Skin of body (tissue), 2 donors: ENCODE results near the gene ZNF768. TPM values are rescaled to one million over a fixed set of nuclear protein-coding genes. Genes with fewer than 3 reads are reported as not detected.
"Not testable (repeated sequence)": the region's sequence is repeated elsewhere in the genome, so short reads cannot be mapped to it uniquely, and the experiment has no call there.

ENCODE experiments used
- DNase-seq: peaks from one replicate; lab custom pipeline; 2025; lab: John Stamatoyannopoulos, UW
- total RNA-seq: library from RNA; depleted of rRNA; stranded (reverse); fragments of >200 nt; gene quantifications from one replicate; pipeline ENCODE4 v1.2.3, GENCODE V29; 2014

ZNF768 gene
- total RNA-seq, 1 donor from 2014 or later, result 11.2 TPM

DNA sequence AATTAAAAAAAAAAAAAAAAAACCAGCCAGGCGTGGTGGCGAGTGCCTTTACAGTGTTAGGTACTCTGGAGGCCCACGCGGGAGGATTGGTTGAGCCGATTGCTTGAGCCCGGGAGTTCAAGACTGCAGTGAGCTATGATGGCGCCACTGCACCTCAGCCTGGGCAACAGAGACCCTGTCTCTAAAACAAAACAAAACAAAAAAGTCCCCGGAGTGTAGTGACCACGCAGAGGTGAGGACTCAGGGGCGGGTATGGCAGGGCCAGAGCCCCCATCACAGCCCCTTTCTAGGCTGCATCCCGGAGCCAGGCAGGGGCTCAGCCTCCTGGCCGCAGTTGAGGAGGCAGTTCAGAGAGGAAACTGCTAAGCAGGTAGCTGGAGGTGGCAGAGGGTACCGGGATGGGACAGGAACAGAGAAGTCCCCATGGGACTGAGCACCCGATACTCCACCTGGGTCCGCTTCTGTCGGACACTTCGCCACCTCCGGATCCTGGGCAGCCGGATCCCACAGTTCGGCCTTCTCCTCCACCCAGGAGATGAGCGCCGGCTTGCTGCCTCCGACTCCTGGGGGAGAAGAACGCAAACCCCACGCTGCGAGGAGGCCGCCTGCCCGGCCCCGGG, 7.5 kb upstream of the ZNF768 start:
- no peak for DNase-seq

DNA sequence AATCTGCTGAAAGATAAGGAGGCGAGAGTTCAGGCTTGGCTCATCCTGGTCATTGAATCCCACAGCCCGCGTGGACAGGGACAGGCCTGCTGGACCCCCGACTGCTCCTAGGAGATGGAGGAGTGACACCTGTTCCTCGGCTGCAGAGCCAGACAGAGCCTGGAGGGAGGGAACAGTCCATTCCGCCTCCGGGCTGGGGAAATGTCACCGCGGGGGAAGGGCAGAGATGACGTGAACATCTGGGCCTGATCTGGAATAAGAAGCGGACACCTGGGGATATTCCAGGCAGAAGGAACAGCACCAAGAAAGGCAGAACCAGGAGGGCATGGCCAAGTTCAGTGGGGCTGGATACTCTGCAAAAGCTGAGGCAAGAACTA, 6.8 kb upstream of the ZNF768 start:
- DNase-seq, result no peak

DNA sequence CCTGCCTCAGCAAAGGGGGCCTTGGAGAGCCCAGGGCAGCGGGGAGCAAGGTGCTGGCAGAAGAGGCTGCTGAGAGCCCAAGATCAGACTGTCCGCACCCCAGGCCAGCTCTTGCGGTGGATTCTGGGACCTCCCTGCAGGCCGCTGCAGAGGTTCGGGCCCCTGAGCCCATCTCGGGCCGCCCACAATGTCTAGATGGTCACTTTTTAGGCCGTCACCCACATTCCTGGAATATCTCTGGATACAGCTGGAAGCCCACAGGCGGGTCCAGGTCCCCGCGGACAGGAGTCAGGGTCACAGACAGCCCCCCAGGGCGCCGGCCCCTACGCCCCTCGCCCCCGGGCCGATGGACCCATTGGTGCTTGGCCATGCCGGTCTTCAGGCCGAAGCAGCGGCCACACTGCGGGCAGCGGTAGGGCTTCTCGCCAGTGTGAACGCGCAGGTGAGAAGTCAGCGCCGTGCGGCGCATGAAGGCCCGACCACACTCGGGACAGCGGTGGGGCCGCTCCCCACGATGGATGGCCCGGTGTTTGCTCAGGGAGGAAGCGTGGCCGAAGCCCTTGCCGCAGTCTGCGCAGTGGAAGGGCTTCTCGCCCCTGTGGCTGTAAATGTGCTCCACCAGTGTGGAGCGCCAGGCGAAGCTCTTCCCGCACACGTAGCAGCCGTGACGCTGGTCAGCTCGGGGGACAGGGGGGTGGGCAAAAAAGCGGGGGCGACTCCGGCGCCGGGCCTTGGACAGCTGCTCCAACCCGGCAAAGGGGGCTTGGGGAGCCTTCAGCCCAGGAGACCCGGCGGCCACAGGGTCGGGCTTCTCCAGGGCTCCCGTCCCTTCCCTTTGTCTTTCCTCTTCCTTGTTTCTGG, 6.1 kb upstream of the ZNF768 start:
- no peak for DNase-seq

DNA sequence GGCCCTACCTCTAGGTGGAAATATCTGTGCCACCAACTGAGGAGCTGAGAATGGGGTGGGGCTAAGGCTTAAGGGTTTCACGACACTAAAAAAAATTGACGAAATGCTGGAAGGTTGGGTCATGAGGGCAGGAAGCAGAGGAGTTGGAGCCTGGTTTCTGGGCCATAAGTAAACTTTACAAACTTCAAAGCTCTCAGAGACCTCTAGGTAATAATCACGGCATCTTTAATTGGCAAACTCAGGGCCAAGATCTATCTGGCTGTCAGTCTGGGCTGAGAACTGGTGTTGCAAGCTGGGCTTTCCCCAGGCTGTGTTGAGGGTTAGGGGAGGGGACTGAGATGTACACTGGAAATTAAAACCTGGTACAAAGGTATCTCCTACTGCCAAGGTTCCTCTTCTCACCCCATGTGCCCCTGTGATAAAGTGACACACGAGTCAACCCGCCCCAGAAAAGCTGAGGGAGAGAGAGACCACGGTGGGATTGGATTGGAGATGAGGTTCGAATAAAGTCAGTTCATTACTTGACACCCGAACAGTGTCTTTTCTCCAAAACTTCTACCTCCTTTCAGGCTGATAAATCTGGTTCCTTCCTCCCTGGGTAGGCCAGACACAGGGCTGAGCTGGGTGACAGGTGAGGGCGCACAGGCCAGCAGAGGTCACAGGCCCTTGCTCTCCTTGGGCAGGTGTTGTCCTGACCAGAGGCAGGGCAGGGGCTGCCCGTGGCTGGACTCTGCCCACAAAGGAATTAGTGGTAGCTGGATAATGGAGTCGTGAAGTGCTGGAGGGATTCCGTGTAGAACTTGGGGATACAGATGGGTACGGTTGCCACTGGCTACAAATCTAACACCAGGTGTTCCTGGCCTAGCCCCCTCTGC, 4.0 kb upstream of the ZNF768 start:
- DNase-seq, result no peak

DNA sequence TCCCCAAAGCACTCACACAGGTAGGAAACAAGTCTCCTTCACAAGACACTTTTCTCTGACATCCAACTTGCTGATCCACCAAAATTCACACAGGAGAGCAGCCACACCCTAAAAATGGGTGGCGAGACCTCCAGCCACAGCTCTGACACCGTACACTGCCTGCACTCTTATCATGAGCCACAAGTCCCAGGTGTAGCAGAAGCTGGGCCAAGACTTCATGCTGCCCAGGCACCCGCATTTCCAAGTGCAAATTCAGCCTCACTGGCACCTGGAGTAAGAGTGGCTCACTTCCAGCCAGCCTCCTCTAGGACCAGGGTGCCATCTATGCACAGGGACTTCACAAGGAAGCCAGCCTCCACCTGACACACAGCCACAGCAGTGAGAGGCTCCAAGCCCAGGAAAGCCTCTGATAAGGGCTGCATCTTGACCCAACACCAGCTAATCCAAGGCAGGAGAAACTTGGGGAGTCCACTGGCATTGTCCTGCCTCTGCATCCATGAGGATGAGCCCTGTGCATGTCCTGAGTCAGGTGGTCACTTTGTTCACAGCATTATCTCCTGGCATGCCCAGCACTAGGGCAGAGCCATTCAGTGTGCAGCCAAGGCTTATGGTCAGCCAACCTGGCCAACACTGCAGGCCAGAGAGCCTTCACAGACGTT, 2.6 kb upstream of the ZNF768 start:
- no peak for DNase-seq

DNA sequence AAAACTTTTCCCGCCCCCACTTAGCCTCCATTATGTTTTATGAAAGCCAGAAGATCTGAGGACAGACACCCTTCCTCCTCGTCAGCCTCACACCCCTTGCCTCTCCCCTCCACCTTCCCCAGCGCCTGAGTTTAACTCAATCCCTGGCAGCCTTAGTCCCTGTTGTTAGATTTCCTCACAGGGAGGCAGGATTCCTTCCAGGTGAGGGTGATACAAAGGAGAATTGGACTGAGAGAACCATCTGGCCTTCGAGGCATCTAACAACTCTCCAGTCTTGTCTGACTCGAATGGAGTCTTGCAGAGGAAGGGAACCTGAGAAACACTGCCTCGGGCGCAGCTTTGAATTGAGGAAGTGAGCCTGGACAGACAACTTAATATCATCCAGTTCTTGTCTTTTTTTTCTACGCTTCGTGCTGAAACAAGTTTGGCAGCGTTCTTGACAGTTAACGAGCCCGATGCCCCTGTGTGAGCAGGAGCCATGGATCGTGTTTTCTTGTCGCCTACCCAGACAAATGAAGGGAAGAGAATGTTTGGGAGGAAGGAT, 1.3 kb upstream of the ZNF768 start:
- peak; percentile 77 for DNase-seq

DNA sequence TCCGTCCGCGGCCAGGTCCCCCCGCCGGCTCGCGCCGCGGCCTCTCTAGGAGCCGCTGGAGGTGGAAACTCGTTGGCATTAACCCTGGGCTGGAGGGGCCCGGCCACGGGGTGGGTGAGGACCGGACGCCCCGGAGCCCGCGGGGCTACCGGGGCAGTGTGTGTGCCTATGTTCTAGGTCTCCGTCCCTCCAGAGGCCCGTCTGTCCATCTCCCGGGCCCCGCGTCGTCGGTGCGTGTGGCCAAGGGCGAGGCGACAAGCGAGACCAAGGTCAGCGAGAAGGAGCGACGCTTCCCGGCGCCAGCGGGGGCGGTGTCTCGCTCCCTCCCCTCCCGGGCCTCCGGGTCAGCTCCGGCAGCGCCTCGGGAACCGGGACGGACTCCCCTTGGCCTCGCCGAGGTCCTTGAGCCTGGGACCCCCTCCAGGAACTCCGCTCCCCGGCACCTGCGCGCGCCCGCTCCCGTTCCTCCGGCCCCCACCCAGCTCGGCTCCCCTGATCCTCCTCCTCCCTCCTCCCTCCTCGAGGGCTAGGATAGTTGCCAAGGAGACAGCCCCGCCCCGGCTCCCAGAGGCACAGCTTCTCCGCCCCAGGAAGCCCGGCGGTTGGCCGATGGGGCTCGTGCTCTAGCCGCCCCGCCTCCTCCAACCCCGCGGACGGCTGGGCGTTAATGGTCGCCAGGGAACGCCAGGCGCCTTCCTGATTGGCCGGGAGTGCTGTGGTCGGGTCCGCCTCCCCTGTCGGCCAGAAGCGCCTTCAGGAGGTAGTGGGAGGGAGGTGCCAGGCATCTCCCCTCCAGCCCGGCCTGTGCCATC, 663 bp upstream of the ZNF768 start:
- DNase-seq, result peak; percentile 96

DNA sequence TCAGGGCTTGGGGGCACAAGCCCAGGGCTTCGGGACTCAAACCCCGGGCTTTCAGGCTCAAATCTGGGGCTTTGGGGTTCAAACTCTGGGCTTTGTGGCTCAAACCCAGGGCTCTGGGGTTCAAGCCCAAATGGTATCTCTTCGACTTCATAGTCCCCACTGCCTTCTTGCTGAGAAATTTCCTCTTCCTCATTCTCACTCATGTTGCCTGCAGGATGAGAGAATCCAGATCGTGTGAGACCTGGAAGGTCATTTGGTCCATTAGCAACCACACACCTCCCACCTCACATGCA, 576 bp downstream of the ZNF768 start:
- no peak for DNase-seq

DNA sequence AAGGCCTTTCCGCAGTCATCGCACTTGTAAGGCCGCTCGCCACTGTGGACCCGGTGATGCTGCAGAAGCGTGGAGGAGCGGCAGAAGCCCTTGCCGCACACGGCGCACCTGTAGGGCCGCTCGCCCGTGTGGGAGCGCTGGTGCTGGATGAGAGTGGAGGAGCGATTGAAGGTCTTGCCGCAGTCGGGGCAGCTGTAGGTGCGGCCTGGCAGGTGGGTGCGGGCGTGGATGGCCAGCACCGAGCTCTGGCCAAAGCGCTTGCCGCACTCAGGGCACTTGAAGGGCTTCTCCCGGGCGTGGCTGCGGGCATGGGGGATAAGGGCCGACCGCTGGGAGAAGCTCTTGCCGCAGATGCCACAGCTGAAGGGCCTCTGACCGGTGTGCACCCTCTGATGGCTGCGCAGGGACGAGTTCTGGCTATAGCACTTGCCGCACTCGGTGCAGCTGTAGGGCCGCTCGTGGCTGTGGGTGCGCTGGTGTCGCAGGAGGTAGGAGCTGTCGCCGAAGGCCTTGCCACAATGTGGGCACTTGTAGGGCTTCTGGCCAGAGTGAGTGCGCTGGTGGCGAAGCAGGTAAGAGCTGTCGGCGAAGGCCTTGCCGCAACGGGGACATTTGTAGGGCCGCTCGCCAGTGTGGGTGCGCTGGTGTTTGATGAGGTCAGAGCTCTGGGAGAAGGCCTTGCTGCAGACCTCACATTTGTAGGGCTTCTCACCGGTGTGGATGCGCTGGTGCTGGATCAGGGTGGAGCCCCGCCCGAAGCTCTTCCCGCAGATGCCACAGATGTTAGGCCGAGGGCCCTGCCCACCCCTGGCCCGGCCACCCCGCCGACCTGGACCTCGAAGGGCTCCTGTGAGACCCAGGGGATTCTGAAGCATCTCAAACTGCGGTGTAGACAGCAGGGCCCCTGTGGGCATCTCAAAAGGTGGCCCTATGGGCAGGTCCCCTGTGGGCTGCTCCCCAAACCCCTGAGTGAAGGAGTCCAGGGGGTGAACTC, 1.5 kb downstream of the ZNF768 start:
- DNase-seq, result no peak

DNA sequence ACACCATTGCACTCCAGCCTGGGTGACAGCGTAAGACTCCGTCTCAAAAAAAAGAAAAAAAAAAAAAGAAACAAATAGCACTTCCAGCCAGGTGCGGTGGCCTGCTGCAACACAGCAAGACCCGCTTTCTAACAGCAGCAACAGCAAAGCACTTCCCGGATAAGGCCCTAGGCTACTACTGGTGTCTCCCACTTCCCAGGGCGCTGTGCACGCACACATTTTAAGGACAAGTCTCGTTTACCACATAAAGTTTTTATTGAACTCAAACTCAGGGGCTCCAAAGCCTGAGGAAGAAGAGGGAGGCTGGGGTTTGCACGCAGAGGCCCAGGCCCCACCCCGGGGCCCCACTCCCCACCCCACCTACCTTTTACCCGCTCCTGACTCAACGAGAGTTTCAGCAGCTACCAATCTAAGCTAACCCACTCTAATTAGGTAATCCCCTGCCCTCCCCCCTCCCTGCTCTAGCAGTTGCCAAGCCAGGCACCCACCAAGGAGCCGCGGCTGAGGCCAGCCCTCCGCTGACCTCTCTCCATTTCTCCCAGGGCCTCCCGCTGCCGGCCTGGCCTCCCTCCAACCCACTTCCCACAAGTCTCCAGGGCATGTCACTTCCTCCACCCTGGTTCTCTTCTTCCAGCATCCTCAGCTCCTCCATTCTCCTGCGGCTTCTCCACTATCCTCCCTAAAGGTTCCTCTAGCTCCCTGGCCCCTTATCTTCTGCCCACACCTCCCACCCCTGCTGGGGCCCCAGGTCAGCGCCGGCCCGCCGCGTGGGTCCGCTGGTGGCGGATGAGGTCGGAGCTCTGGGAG, 2.4 kb downstream of the ZNF768 start:
- DNase-seq, result no peak

DNA sequence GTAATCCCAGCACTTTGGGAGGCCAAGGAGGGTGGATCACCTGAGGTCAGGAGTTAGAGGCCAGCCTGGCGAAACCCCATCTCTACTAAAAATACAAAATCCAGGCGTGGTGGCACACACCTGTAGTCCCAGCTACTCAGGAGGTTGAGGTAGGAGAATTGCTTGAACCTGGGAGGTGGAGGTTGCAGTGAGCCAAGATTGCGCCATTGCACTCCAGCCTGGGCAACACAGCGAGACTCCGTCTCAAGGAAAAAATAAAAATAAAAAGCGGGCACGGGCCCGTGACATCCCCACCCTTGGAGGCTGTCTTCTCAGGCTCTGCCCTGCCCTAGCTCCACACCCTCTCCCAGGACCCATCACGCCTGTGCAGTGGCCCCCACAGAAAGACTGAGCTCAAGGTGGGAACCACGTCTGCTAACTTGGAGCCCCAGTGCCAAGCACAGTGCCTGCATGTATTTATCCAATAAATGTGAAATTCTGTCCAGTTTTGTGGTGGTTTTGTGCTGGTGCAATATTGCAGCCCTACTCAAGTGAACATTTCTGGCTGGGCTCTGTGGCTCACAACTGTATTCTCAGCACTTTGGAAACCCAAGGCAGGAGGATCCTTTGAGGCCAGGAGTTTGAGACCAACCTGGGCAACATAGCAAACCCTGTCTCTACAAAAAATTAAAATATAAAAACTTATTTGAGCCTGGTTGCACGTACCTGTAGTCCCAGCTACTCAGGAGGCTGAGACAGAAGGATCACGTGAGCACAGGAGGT, 3.5 kb downstream of the ZNF768 start:
- DNase-seq, result not testable (repeated sequence)

DNA sequence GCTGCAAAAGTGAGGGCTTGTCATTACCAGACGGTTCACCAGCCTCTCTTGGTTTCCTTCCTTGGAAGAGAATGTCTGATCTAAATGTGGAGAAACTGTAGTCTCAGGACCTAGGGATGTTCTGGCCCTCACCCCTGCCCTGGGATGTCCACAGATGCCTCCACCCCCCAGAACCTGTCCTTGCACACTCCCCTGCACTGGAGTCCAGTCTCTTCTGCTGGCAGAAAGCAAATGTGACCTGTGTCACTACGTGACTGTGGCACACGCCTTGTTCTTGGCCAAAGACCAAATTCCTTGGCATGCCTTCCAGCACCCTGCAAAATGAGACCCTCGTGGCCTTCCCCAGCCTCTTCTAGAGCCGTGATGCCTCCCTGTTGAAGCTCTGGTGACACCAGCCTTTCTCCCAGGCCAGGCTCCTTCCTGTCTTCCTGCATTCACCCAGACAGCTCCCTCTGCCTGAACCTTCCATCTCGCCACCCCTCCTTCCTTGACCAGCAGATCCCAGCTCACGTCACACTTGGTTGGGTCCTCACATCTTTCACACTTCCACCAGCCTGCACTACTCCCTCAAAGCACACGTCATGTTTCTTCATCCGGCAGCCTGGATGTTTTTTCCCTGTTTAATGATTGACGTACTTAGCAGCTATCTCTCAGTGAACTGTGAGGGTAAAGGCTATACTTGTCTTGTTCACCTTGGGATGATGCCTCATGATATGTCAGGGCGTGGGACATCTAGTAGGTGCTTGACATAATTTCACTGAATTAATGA, 4.3 kb downstream of the ZNF768 start:
- no peak for DNase-seq

DNA sequence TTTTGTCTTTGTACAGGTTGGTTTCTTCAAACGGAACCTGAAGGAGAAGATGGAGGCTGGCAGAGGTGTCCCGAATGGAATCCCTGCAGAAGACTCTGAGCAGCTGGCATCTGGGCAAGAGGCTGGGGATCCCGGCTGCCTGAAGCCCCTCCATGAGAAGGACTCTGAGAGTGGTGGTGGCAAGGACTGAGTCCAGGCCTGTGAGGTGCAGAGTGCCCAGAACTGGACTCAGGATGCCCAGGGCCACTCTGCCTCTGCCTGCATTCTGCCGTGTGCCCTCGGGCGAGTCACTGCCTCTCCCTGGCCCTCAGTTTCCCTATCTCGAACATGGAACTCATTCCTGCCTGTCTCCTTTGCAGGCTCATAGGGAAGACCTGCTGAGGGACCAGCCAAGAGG, 4.9 kb downstream of the ZNF768 start:
- no peak for DNase-seq

DNA sequence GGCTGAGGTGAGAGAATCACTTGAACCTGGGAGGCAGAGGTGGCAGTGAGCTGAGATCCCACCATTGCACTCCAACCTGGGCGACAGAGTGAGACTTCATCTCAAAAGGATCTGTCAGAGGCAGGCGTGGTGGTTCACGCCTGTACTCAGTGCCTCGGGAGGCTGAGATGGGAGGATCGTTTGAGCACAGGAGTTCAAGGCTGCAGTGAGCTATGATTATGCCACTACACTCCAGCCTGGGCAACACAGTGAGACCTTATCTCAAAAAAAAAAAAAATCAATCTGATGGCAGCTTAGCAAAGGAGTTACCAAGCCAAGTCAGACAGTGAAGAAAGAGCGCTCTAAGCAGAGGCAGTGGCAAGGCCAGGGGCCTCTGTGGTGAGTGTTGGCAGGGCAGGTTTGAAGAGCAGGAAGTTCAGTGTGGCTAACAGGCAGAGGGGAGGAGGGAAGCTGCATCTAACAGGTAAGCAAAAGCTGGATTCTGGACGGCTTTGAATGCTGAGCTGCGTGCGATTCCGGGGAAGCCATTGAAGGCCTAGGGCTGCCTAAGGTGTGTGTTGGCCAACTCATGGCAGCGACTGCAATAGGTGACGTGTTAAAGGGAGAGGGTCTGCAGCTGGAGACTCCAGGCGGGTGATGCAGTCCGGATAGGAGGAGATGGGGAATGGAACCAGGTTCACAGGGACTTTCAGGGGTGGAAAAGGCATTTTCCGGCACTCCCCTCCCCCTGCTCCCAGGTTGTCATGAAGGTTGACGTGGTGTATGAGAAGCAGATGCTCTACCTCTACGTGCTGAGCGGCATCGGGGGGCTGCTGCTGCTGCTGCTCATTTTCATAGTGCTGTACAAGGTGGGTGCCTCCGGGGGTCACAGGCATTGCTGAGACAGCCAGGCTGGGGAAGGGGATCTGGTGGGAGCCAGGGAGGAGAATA, 7.0 kb downstream of the ZNF768 start:
- DNase-seq, result no peak

DNA sequence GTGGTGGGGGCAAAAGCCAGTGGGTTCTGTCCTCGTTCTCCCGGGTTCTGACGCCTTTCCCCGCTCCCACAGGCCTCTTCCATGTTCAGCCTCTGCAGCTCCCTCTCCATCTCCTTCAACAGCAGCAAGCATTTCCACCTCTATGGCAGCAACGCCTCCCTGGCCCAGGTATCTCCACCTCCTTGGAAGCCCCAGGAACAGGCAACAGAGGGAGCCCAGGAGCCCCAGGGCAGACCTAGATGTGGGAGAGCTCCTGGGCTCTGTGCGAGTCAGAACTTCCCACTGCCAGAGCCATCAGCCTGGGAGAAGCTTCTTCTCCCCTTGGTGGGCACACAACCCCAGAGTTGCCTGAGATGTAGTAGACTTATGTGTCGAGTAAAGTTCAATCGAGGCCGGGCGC, 7.8 kb downstream of the ZNF768 start:
- DNase-seq, result no peak

DNA sequence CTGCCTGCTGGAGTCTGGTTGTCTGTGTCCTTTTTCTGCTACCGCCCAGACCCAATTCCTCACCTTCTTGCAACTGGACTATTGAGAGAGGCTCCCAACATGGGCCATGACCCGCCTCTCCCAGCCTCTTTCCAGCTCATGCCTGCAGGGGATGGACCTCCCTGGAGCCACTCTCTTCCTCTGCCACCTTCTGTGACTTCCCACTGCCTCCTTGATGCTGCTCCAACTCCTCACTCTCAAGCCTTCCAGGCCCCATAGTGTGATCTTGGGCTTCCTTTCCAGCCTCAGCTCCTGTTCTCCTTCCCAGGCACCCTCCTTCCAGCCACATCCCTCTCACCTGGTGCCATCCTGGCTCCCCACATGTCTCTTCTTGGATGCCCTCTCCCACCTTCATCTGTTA, 11.1 kb downstream of the ZNF768 start:
- no peak for DNase-seq
